Activated gamma-delta T cell (primary cell): ENCODE results near the gene MAN1B1.

ENCODE experiments used
- DNase-seq: peaks from one replicate; lab custom pipeline; 2025; lab: John Stamatoyannopoulos, UW
- total RNA-seq, 2 donors: gene quantifications; one replicate each; lab custom pipeline; 2026; lab: John Stamatoyannopoulos, UW

MAN1B1 gene
- total RNA-seq: 101 to 103 reads per million in 2 donors

GRCh38 chr9:137086531-137087408 lies at the start of gene MAN1B1:
TSS of gene MAN1B1 (plus strand) at chr9:137086985. CDS start at chr9:137087000, 15 bp downstream.
- peak; percentile 99 for DNase-seq

DNA sequence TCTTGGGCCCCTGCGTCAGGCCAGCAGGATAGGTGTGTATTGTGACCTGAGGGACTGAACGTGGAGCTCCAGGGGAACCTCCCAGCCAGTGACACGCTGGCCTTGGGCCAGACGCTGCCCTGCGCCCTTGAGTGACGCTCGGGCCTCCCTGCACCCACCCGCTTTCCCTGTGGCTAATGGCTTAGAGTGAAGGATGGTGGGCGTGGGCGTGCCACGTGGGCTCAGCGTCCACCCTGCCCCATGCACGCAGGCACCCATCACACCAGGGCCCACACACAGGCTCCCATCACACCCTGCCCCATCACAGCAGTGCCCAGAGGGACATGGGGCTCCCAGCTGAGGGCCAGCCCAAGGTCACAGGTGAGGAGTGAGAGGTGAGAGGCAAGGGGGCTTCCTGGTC lies 49.8 kb upstream of the MAN1B1 start:
- DNase-seq: no peak

DNA sequence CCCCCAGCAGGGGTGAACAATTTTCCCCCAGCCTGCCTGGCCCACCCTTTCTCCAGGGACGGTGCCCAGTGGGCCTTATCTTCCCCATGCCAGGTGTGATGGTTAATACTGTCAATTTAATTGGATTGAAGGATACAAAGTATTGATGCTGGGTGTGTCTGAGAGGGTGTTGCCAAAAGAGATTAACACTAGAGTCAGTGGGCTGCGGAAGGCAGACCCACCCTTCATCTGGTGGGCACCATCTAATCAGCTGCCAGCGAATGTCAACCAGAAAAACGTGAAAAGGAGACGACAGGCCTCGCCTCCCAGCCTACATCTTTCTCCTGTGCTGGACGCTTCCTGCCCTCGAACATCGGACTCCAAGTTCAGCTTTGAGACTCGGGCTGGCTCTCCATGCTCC lies 49.3 kb upstream of the MAN1B1 start:
- DNase-seq: no peak

DNA sequence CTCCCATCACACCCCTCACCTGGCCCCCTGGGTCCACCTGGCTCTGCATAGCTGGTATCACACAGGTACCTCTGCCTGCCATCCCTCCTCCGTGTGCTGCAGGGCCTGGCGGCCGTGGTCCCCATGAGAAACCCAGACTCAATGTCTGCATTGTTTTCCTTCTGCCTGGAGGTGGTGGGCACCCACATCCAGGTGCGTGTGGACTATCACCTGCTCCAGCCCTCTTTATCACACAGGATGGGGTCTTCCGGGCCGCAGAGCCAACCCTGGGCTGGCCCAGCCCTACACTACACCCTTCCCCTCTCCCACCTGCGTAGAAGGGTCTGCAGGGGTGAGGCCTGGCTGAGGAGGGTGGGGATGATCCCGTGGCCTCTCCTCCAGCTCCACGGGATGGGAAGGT lies 47.9 kb upstream of the MAN1B1 start:
- DNase-seq: no peak

GRCh38 chr9:137039611-137040366 lies 47.0 kb upstream of the MAN1B1 start:
- DNase-seq: no peak

DNA sequence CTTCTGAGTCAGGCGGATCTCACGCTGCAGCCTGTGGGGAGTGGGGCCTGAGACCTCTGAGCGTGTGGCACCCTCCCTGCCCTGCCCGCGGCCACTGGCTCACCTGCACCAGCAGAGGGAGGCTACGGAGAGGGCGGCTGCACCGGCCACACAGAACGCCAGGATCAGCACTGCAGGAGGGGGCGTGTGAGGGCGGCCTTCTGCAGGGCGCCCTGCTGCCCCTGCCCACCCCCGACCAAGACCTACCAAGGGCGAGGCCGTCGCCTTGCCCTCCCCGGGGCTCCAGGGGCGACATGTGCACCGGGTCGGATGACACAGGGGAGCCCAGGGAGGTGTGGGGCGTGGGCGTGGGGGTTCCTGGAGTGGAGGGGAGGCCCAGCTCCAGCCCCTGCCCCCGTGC lies 46.2 kb upstream of the MAN1B1 start:
- DNase-seq: no peak

DNA sequence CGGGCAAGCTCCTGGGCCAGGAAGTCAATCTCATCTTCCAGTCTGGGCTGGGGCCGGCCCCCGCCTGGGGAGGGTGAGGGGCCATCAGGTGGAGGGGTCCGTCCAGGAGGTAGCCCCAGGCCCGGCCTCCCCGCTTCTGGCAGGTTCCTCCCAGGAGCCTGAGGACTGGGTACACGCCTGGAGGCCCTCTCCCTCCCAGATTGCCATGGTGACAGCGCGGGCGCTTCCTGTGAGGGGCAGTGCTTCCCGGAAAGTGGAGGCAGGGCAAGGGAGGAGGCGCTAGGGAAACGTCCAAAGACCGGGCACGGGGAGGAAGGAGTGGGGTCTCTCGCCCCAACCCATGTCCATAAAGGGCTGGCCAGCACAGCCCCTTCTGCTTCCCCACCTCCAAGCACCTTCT lies 45.7 kb upstream of the MAN1B1 start:
- DNase-seq: no peak

GRCh38 chr9:137042751-137043727 lies 43.7 kb upstream of the MAN1B1 start:
- DNase-seq: no peak

DNA sequence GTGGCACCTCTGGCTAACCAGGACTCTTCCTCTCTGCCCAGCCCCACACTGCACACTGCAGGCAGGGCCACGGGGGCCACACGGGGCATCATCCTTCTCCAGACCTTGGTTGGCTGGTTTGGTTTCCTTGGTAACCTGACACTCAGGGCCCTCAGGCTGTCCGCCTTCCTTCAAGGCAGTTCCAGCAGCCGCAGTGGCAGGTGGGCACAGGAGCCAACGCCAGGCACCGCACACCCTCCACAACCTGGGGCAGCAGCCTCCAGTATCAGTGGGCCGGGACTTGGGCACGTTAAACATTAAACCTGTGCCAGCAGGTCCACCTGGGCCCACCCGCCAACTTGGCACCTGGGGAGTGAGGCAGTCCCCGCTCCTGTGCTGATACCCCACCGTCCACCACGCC lies 42.7 kb upstream of the MAN1B1 start:
- no peak for DNase-seq

DNA sequence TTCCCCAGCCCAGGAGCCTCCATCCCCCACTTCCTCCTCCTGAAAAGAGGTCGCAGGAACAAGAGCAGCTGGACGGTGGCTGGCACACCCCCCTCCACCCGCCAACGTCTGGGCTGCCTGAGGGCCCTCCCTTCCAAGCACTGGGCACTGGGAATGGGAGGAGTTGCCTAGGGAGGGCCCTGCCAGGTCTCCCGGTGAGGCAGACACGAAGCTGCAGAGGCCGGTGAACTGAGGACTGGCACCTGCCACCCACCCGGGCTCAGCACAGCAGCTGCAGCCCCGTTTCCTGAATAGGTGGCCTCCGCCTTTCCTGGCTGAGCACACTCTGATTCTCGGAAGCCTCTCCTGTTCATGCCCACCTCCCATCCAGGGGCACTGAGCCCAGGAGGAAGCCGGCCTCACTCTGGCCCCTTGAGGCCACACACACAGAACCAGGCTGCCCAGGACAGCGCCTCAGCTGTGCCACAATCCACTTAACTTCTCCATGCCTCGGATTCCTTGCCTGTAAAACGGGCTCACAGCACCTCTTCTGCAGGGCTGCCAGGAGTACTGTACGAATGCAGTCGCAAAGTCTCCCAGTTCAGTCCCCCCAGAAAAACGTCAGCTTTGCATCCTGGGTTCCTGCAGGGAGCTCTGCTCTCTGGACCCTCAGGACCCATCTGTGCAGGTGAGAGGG lies 42.1 kb upstream of the MAN1B1 start:
- DNase-seq: no peak

- no peak for DNase-seq
These were observed 41.3 kb upstream of the MAN1B1 start for GRCh38 chr9:137045294-137046087.

DNA sequence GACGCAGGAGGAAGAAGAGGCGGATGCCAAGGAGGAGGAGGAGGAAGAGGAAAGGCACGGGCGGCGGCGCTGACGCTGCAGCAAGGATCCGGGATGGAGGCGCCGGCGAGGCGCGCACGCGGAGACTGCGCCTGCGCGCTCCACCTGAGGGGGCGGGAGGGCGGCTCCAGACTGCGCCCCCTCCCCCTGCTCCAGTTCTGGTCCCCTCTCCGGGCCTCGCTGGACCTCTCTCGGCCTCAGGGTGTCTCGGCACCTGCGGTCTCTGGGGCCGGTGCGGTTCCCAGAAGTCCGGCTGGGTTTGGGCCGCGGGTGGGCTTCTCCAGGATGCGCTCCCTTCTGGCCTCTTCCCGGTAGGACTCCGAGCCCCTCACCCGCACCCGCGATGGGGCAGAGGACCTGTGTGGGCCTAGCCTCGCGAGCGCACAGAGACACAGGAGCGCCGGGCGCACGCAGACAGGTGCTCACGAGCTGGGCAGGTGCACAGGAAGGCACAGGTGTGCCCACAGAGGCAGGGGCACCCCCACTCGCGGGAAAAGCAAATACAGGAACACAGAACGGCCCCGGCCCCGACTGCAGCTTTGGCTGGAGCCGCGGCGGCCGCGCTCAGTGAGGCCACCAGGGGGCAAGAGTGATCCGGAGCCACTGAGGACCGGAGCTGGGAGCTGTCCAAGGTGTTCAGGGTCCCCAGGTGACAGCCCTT lies 40.5 kb upstream of the MAN1B1 start, which contains the start of gene NPDC1:
NPDC1 (minus strand) TSS at position 90 of the 700 bp plus-strand sequence. CDS start 188 bp downstream, outside the sequence.
- DNase-seq: peak; percentile 53

GRCh38 chr9:137048655-137049543 lies 37.9 kb upstream of the MAN1B1 start:
- DNase-seq: no peak

DNA sequence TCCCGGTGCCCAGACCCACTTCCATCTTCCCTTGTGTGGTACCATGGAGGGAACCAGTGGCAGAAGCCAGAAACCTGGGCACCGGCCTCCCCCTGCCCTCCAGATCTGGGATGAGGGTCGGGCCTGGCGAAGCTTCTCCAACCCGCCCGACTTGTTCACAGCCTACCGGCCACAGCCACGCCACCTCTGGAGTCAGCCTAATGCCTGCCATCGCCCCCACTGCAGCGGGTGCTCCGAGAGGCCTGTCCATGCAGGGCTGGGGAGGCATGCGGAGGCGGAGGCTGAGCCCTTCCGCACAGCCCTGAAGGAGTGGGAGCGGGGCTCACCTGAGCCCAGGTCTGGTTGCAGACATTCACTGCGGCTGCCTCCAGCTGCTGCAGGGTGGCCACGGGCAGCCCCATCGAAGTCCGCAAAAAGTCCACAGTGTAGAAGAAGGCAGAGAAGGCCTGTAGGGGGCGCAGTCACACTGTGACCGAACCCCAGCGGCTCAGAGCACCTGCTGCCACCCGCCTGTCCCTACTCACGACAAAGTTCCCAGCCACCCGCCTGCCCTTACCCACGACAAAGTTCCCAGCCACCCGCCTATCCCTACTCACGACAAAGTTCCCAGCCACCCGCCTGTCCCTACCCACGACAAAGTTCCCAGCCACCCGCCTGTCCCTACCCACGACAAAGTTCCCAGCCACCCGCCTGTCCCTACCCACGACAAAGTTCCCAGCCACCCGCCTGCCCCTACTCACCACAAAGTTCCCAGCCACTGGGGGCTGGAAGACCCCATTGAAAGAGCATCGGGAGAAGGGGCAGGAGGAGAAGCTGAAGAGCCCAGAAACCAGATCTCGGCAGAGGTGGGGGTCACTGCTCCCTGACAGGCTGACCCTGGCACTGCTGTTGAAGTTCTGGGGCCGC lies 37.0 kb upstream of the MAN1B1 start:
- no peak for DNase-seq

GRCh38 chr9:137050570-137050969 lies 36.2 kb upstream of the MAN1B1 start:
- no peak for DNase-seq

- DNase-seq: no peak
These were observed 35.5 kb upstream of the MAN1B1 start for GRCh38 chr9:137051145-137051724.

GRCh38 chr9:137052293-137052692 lies 34.5 kb upstream of the MAN1B1 start:
- no peak for DNase-seq
